ENCODE results near the gene SLC37A3.
A peak's percentile ranks its signal among the peaks of the same experiment; 100 is the strongest.
"Not testable (repeated sequence)": the region's sequence is repeated elsewhere in the genome, so short reads cannot be mapped to it uniquely, and the experiment has no call there.

Gene SLC37A3

GRCh38 chr7:140417456-140418155 is 19.3 kb upstream of the SLC37A3 start:
- no peak overlapping the region for H3K9ac ChIP-seq (ENCODE audit: low read depth, low read length)
- no peaks in the 10 kb centered on the region; the same call in 1 of the 2 replicates for H3K4me1 ChIP-seq (ENCODE audit: insufficient read depth, low read length)
- H3K36me3 ChIP-seq (ENCODE audit: insufficient read depth, low read length): no peaks in the 10 kb centered on the region
- H3K9me3 ChIP-seq (ENCODE audit: control insufficient read depth, insufficient read depth, low read length): no peaks in the 10 kb centered on the region

- no peaks in the 10 kb centered on the region for H3K9me3 ChIP-seq (ENCODE audit: control insufficient read depth, insufficient read depth, low read length)
- no peaks in the 10 kb centered on the region; the same call in 1 of the 2 replicates for H3K4me1 ChIP-seq (ENCODE audit: insufficient read depth, low read length)
- no peak overlapping the region for H3K9ac ChIP-seq (ENCODE audit: low read depth, low read length)
- no peaks in the 10 kb centered on the region for H3K36me3 ChIP-seq (ENCODE audit: insufficient read depth, low read length)
Measured at GRCh38 chr7:140416560-140416959, 18.2 kb upstream of the SLC37A3 start.

- not testable (repeated sequence) for H3K9ac ChIP-seq (ENCODE audit: low read depth, low read length); H3K36me3 ChIP-seq (ENCODE audit: insufficient read depth, low read length)
Measured at GRCh38 chr7:140415816-140416215, 17.5 kb upstream of the SLC37A3 start.

GRCh38 chr7:140415361-140415760 is 17.0 kb upstream of the SLC37A3 start:
- H3K36me3 ChIP-seq (ENCODE audit: insufficient read depth, low read length): no peaks in the 10 kb centered on the region
- H3K9ac ChIP-seq (ENCODE audit: low read depth, low read length): no peak overlapping the region
- no peaks in the 10 kb centered on the region; the same call in 1 of the 2 replicates for H3K4me1 ChIP-seq (ENCODE audit: insufficient read depth, low read length)
- H3K9me3 ChIP-seq (ENCODE audit: control insufficient read depth, insufficient read depth, low read length): no peaks in the 10 kb centered on the region

More at GRCh38 chr7:140415816-140416215, 17.5 kb upstream of the SLC37A3 start:
- not testable (repeated sequence) for H3K4me1 ChIP-seq (ENCODE audit: insufficient read depth, low read length); H3K9me3 ChIP-seq (ENCODE audit: control insufficient read depth, insufficient read depth, low read length)

- H3K9me3 ChIP-seq (ENCODE audit: control insufficient read depth, insufficient read depth, low read length): no peaks in the 10 kb centered on the region
- H3K9ac ChIP-seq (ENCODE audit: low read depth, low read length): peak overlapping the region; percentile 66
- H3K36me3 ChIP-seq (ENCODE audit: insufficient read depth, low read length): no peaks in the 10 kb centered on the region
Measured at GRCh38 chr7:140404565-140405065, 6.3 kb upstream of the SLC37A3 start.

GRCh38 chr7:140403878-140404564 is 5.7 kb upstream of the SLC37A3 start, which contains the start of gene RAB19:
Gene RAB19 (plus strand): TSS chr7:140404058. CDS start chr7:140407647, 3,589 bp downstream.
- H3K36me3 ChIP-seq (ENCODE audit: insufficient read depth, low read length): no peaks in the 10 kb centered on the region
- no peaks in the 10 kb centered on the region for H3K9me3 ChIP-seq (ENCODE audit: control insufficient read depth, insufficient read depth, low read length)
- peak within 1 kb of the TSS; percentile 66 for H3K9ac ChIP-seq (ENCODE audit: low read depth, low read length)
- peaks cover 3% of the 10 kb centered on the region for H3K4me1 ChIP-seq (ENCODE audit: insufficient read depth, low read length)

More at GRCh38 chr7:140404565-140405065, 6.3 kb upstream of the SLC37A3 start:
- H3K4me1 ChIP-seq (ENCODE audit: insufficient read depth, low read length): peaks cover 3% of the 10 kb centered on the region

- peaks cover 3% of the 10 kb centered on the region for H3K4me1 ChIP-seq (ENCODE audit: insufficient read depth, low read length)
- H3K36me3 ChIP-seq (ENCODE audit: insufficient read depth, low read length): no peaks in the 10 kb centered on the region
- H3K9me3 ChIP-seq (ENCODE audit: control insufficient read depth, insufficient read depth, low read length): no peaks in the 10 kb centered on the region
- no peak overlapping the region for H3K9ac ChIP-seq (ENCODE audit: low read depth, low read length)
Measured at GRCh38 chr7:140402178-140402835, 4.0 kb upstream of the SLC37A3 start.

- Histone ChIP-seq H3K9me3 (ENCODE audit: control insufficient read depth, insufficient read depth, low read length) (no peaks in the 10 kb centered on the region), H3K4me1 (ENCODE audit: insufficient read depth, low read length) (peaks cover 3% of the 10 kb centered on the region), H3K36me3 (ENCODE audit: insufficient read depth, low read length) (no peaks in the 10 kb centered on the region)
Measured at GRCh38 chr7:140400381-140400780, 2.1 kb upstream of the SLC37A3 start.

GRCh38 chr7:140398821-140399220 is 491 bp upstream of the SLC37A3 start:
- peak overlapping the region; percentile 58; the same call in 1 of the 2 replicates for H3K9ac ChIP-seq (ENCODE audit: low read depth, low read length)

More at GRCh38 chr7:140400381-140400780, 2.1 kb upstream of the SLC37A3 start:
- H3K9ac ChIP-seq (ENCODE audit: low read depth, low read length): no peak overlapping the region

GRCh38 chr7:140393756-140394306 is 4.5 kb downstream of the SLC37A3 start:
- H3K36me3 ChIP-seq (ENCODE audit: insufficient read depth, low read length): no peaks in the 10 kb centered on the region
- no peaks in the 10 kb centered on the region for H3K9me3 ChIP-seq (ENCODE audit: control insufficient read depth, insufficient read depth, low read length)
- peaks cover 9% of the 10 kb centered on the region for H3K4me1 ChIP-seq (ENCODE audit: insufficient read depth, low read length)
- no peak overlapping the region for H3K9ac ChIP-seq (ENCODE audit: low read depth, low read length)

More at GRCh38 chr7:140398821-140399220, 491 bp upstream of the SLC37A3 start:
- no peaks in the 10 kb centered on the region for H3K9me3 ChIP-seq (ENCODE audit: control insufficient read depth, insufficient read depth, low read length)
- peaks cover 3% of the 10 kb centered on the region for H3K4me1 ChIP-seq (ENCODE audit: insufficient read depth, low read length)
- no peaks in the 10 kb centered on the region for H3K36me3 ChIP-seq (ENCODE audit: insufficient read depth, low read length)

GRCh38 chr7:140391634-140392033 is 6.7 kb downstream of the SLC37A3 start:
- Histone ChIP-seq H3K36me3 (ENCODE audit: insufficient read depth, low read length) (no peaks in the 10 kb centered on the region), H3K9ac (ENCODE audit: low read depth, low read length) (no peak overlapping the region), H3K4me1 (ENCODE audit: insufficient read depth, low read length) (peaks cover 9% of the 10 kb centered on the region), H3K9me3 (ENCODE audit: control insufficient read depth, insufficient read depth, low read length) (no peaks in the 10 kb centered on the region)

- no peaks in the 10 kb centered on the region for H3K36me3 ChIP-seq (ENCODE audit: insufficient read depth, low read length)
- H3K4me1 ChIP-seq (ENCODE audit: insufficient read depth, low read length): peaks cover 9% of the 10 kb centered on the region
- no peaks in the 10 kb centered on the region for H3K9me3 ChIP-seq (ENCODE audit: control insufficient read depth, insufficient read depth, low read length)
- H3K9ac ChIP-seq (ENCODE audit: low read depth, low read length): no peak overlapping the region
Measured at GRCh38 chr7:140390466-140391190, 7.7 kb downstream of the SLC37A3 start.

GRCh38 chr7:140390034-140390433 is 8.3 kb downstream of the SLC37A3 start:
- Histone ChIP-seq H3K36me3 (ENCODE audit: insufficient read depth, low read length) (no peaks in the 10 kb centered on the region), H3K9ac (ENCODE audit: low read depth, low read length) (no peak overlapping the region), H3K4me1 (ENCODE audit: insufficient read depth, low read length) (peaks cover 9% of the 10 kb centered on the region), H3K9me3 (ENCODE audit: control insufficient read depth, insufficient read depth, low read length) (no peaks in the 10 kb centered on the region)

Data from ES-I3 (cell line).